Endothelial cell of coronary artery (primary cell): ENCODE measurements around the gene NDUFA5. TPM values are rescaled to one million over a fixed set of nuclear protein-coding genes. Genes with fewer than 3 reads are reported as not detected.

Experiments used
- total RNA-seq: library from RNA; depleted of rRNA; stranded (reverse); fragments of >200 nt; gene quantifications from 2 replicates; pipeline ENCODE4 v1.2.3, GENCODE V29; 2014

Gene NDUFA5
- total RNA-seq: 45.1 and 50.8 TPM in 2 replicates

DNA sequence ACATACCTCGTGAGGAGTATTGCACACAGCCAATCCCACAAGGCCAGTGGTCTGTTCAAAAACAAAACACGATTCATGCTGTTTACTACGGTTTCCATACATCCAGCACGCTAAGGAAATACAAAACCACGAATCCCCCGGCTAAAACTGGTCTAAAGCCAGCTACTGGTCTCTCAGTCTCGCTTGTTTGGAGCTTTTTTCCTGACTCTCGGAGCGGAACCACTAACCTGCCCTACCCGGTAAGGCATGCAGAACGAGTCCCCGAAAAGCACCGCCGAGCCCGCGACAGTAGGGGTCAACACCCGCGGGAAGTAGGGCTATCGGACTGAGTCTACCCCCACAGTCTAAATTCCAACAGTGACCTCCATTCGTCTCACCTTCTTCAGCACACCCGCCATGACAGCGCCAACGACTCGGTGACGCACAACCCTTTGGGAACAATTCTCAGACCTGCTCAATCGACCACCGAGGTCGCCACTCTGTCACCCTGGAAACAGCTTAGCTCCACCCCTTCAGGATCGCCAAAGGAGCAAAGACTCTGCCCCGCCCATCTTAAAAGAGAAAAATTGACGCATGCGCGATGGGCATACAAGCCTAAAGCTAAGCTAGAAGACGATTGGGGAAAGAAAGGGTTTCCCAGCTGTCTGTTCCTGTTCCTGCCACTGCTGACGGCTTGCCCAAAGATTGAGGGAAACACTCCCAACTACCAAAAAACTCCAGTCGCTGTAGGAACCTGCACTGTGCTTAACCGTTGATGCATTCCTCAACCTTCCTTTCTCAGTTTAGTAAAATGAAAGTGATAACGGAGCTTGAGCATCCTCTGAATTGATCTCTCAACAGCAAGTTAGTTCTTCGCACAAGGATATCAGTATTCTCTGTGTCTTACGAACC lies at the start of gene NDUFA5:
Gene NDUFA5 (minus strand): TSS at position 421 of the 891 bp plus-strand sequence. CDS start 23 bp downstream, at position 398.

DNA sequence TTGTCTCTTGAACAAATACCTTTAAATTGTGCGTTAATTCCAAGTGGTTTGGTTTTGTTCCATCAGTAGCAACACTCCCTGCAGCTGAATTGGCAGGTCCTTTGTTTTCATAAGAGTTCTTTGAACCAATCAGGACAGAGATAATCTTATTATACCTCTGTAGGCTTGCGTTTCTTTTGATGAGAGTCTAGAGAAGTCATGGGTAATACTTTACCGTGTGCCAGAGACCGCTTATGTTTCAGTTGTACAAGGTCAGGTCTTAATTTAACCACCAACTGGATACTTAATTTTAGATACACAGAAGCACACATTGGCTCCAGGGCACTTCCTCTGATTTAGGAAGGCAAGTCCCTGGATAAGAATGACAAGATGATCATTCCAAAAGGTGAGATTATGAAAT lies 43.9 kb upstream of the NDUFA5 start, which contains the start of gene ASB15:
Gene ASB15 (plus strand): TSS at position 292 of the 400 bp plus-strand sequence. CDS start 12,682 bp downstream, outside the sequence.

DNA sequence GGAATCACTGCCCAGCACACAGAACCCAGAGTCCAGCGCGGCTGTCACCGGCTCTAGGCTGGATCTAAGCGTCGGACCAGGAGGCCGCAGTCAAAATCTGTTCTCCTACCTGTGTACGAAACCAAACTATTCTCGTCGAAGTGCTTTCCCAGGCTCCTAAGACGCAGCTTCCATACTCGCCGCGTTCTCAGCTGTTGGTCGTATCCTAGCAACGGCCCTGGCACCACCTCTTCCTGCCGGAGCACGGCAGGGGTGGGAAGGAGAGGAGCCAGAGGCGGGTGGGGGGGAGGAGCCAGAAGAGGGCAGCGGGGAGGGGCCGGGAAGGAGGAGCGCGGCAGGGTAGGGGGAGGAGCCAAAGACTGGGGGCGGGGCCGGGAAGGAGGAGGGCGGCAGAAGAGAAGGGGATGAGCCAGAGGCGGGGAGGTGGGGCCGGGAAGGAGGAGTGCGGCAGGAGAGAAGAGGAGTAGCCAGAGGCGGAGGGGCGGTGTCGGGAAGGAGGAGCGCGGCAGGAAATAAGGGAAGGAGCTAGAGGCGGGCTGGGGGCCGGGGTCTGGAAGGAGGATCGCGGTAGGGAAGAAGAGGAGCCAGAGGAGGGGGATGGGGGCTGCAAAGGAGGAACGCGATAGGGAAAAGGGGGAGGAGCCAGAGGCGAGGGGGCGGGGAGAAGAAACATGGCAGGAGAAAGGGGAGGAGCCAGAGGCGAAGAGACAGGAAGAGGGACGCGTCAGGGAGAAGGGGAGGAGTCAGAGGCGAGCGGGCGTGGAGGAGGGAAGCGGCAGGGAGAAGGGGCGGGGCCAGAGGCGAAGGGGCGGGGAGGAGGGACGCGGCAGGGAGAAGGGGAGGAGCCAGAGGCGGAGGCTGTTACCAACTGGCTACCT lies 23.0 kb downstream of the NDUFA5 start, which contains the start of gene IQUB:
Gene IQUB (minus strand): TSS at position 213 of the 878 bp plus-strand sequence. CDS start 22,255 bp downstream, outside the sequence.

Other genes with a start within 250 kb of the NDUFA5 start
- 0.36 and 0.38 TPM in 2 replicates for gene IQUB, start 23.2 kb downstream of the NDUFA5 start, total RNA-seq
- not detected in 2 replicates for gene ASB15, start 44.0 kb upstream of the NDUFA5 start, total RNA-seq
- 0.09 TPM in 1 of 2 replicates, not detected in the other for gene LMOD2, start 98.0 kb upstream of the NDUFA5 start, total RNA-seq
- gene WASL, start 191.2 kb upstream of the NDUFA5 start, total RNA-seq: 7.7 and 11.7 TPM in 2 replicates